IPS-18a (cell line): ENCODE measurements around the gene C1orf141.

Experiments used
- H3K27ac ChIP-seq: one replicate; pipeline ENCODE4 v1.5.1; 2013; ENCODE audit warnings: low read length
- H3K27me3 ChIP-seq: one replicate; pipeline ENCODE4 v1.6.1; 2013; ENCODE audit warnings: mild to moderate bottlenecking, low read length; ENCODE audit not compliant: control insufficient read depth, insufficient read depth
- H3K36me3 ChIP-seq: one replicate; pipeline ENCODE4 v1.6.1; 2013; ENCODE audit warnings: low read depth, low read length; ENCODE audit not compliant: control insufficient read depth
- H3K4me1 ChIP-seq: one replicate; pipeline ENCODE4 v1.6.1; 2013; ENCODE audit warnings: low read depth, low read length; ENCODE audit not compliant: control insufficient read depth
- H3K4me3 ChIP-seq: one replicate; pipeline ENCODE4 v1.5.1; 2013; ENCODE audit warnings: low read length
- H3K9ac ChIP-seq: one replicate; pipeline ENCODE4 v1.6.1; 2013; ENCODE audit warnings: mild to moderate bottlenecking, low read length, moderate library complexity
- H3K9me3 ChIP-seq: one replicate; pipeline ENCODE4 v1.6.1; 2013; ENCODE audit warnings: low read depth, low read length; ENCODE audit not compliant: control insufficient read depth

Gene C1orf141

DNA sequence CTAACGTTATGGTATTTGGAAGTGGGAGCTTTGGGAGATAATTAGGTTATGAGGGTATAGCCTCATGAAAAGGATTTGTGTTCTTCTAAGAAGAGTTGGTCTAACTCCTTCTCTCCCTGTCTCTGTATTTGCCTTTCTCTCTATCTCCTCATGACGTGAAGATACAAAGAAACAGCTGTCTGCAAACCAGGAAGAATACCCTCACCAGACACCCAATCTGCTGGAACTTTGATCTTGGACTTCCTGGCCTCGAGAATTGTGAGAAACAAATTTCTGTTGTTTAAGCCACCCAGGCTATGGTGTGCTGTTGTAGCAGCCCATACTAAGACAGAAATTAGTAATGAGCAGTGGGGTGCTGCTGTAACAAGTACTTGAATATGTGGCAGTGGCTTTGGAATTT is 16.1 kb downstream of the C1orf141 start:
- no peak overlapping the region for H3K4me3 ChIP-seq
- H3K4me1 ChIP-seq, result no peaks in the 10 kb centered on the region
- no peaks in the 10 kb centered on the region for H3K27me3 ChIP-seq
- no peaks in the 10 kb centered on the region for H3K36me3 ChIP-seq
- no peak overlapping the region for H3K27ac ChIP-seq
- no peaks in the 10 kb centered on the region for H3K9me3 ChIP-seq
- H3K9ac ChIP-seq, result no peak overlapping the region

DNA sequence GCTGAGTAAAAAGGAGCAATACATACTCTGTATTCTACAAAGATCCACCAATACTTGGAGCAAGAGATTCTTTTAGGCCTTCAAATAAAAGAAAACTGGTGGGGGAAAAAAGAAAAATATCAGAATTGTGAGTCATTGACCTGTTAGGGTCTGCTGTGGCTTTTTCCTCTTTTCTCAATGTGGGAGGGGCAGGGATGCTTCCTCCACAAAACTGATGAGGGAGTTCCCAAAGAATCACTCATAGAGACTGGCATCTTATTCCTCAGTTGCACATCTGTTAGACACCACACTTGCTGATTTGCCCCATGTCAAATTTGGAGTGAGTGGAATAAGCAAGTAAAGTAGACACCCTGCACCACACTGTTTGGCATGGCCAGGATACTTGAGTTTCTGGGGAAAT is 16.6 kb downstream of the C1orf141 start:
- Histone ChIP-seq H3K9me3 (no peaks in the 10 kb centered on the region), H3K27me3 (no peaks in the 10 kb centered on the region), H3K9ac (no peak overlapping the region), H3K4me3 (no peak overlapping the region), H3K27ac (no peak overlapping the region), H3K36me3 (no peaks in the 10 kb centered on the region), H3K4me1 (no peaks in the 10 kb centered on the region)

DNA sequence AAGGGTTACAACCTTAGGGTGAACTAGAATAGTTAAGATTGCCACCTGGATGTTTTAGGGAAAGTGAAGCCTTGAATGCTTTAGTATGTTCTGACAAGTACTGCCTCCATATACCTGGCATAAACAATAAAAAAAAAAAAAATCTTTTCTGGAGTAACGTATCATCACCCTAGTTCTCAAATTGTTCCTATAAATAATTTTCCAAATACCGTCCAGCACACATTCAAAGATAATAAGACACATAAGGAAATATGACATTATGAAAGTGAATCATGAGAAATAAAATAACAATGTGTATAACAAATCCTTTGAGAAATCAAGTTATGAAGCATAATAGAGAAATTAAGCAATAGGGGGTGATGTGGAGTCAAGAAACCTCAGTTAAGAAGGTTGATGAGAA is 20.6 kb downstream of the C1orf141 start:
- no peaks in the 10 kb centered on the region for H3K36me3 ChIP-seq
- H3K27me3 ChIP-seq, result no peaks in the 10 kb centered on the region
- H3K4me3 ChIP-seq, result no peak overlapping the region
- H3K9me3 ChIP-seq, result no peaks in the 10 kb centered on the region
- no peak overlapping the region for H3K9ac ChIP-seq
- no peaks in the 10 kb centered on the region for H3K4me1 ChIP-seq
- no peak overlapping the region for H3K27ac ChIP-seq

DNA sequence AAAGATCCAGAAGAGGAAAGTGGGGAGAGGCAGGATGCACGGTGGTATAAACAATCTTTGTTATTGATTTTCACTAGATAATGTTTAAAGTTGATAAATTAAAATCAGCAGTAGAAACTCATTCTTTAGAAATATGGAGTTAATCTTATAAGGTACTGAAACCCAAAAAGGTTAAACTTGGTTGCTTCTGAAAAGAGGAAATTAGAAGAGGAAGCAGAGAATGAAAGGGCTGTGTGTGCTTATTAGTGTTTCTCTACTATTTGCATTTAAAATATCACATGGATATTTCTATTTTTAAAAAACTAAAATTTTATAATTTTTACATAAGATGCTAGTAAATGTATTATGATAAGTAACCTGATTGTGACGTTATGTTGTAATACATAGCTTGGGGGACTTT is 24.4 kb downstream of the C1orf141 start:
- Histone ChIP-seq H3K9me3 (no peaks in the 10 kb centered on the region), H3K27ac (no peak overlapping the region), H3K36me3 (no peaks in the 10 kb centered on the region), H3K4me3 (no peak overlapping the region), H3K9ac (no peak overlapping the region), H3K27me3 (no peaks in the 10 kb centered on the region), H3K4me1 (no peaks in the 10 kb centered on the region)

DNA sequence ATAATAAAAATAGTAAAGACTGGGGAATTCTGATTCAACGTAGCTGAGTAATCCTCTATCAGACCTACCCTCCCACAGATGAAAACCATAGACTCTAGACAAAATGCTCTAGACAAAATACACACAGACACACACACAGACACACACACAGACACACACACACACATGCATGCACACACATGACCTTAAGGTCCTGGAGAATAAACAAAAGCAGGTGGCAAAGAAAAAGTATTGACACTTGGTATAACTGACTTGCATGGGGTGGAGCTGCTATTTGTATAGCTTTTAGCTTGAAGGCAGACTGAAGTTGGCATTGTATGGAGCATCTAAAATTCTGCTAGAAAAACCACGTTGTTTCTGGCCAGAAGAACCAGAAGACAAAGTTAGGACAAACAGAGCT is 29.3 kb downstream of the C1orf141 start:
- no peaks in the 10 kb centered on the region for H3K36me3 ChIP-seq
- H3K27ac ChIP-seq, result no peak overlapping the region
- no peaks in the 10 kb centered on the region for H3K4me1 ChIP-seq
- H3K9me3 ChIP-seq, result no peaks in the 10 kb centered on the region
- H3K27me3 ChIP-seq, result no peaks in the 10 kb centered on the region
- no peak overlapping the region for H3K4me3 ChIP-seq
- no peak overlapping the region for H3K9ac ChIP-seq

DNA sequence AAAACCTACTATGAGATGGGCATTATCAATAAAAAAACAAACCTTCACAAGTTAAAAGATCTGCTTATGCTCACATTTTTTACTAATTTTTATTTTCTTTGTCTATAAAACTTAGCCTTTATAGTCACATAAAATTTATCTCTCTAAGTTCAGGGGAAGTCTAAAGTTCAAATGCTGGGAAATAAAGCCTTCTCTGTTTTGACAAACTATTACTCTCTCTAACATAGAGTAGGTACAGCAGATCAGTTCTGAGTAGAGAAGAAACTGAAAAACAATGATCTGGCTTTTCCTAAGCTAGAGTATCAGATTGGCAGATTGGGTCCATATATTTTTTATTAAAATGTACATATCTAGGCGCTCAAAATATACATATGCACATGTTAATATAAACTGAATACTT is 31.2 kb downstream of the C1orf141 start:
- H3K4me3 ChIP-seq, result no peak overlapping the region
- no peaks in the 10 kb centered on the region for H3K36me3 ChIP-seq
- no peaks in the 10 kb centered on the region for H3K4me1 ChIP-seq
- H3K9me3 ChIP-seq, result no peaks in the 10 kb centered on the region
- H3K9ac ChIP-seq, result no peak overlapping the region
- H3K27me3 ChIP-seq, result no peaks in the 10 kb centered on the region
- no peak overlapping the region for H3K27ac ChIP-seq

DNA sequence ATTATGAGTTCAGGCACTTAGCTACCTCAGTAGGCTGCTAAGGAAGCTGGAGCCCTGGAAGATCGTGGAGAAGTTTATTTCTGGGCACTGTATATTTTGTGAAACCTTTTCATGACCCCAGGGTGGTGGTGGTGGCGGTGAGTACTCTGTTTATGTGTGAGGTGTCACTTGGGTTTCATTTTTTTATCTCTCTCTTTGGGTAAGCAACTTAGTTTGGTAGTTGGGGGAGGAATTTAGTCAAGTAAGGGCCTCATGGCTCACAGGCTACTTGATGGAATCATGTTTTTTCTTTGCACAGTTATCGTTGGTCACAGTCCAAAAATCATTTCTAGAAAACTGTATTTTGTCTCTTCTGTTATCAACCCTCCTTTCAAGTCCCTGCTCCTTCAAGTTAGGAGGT is 33.9 kb downstream of the C1orf141 start:
- H3K27me3 ChIP-seq, result no peaks in the 10 kb centered on the region
- no peak overlapping the region for H3K9ac ChIP-seq
- no peaks in the 10 kb centered on the region for H3K36me3 ChIP-seq
- H3K4me1 ChIP-seq, result peaks cover 14% of the 10 kb centered on the region
- no peak overlapping the region for H3K4me3 ChIP-seq
- H3K27ac ChIP-seq, result no peak overlapping the region
- H3K9me3 ChIP-seq, result no peaks in the 10 kb centered on the region

DNA sequence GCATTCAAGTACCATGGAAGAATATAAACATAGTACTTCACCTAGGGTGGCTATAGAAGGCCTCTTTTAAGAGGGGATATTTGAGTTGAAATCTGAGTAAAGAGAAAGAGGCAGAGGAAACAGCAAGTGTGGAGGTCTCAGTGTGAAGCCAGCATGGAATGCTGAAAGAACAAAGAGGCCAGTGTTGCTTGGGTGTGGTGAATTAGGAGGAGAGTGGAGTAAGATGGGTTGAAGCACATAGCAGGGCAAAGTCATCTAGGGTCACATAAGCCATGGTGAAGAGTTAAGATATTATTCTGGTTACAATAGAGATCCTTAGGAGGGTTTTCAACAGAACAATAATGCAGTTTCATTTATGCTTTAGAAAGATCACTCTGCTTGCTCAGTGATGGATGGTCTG is 37.5 kb downstream of the C1orf141 start:
- Histone ChIP-seq H3K4me1 (peaks cover 14% of the 10 kb centered on the region), H3K27ac (no peak overlapping the region)

DNA sequence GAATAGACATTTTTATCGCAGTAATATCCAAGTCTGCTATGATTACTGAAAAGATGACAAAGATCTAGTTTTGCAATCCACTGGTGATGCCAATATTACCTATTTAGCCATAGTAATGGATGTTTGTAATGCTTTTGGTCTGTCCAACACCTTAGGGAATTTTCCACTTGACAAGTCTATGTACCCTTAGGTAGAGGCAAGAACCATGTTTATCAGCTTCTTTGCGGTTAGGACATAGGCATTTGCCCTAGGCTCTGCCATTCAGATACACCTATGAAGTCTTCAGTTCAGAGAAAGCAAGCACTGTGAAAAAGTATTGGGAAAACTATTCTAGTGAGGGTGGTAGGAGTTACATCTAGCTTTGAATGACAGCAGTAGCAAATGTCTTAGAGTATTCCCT is 40.6 kb downstream of the C1orf141 start:
- peaks cover 14% of the 10 kb centered on the region for H3K4me1 ChIP-seq

More for the DNA sequence above, 37.5 kb downstream of the C1orf141 start:
- Histone ChIP-seq H3K9ac (no peak overlapping the region), H3K36me3 (no peaks in the 10 kb centered on the region), H3K9me3 (no peaks in the 10 kb centered on the region), H3K4me3 (no peak overlapping the region), H3K27me3 (no peaks in the 10 kb centered on the region)

DNA sequence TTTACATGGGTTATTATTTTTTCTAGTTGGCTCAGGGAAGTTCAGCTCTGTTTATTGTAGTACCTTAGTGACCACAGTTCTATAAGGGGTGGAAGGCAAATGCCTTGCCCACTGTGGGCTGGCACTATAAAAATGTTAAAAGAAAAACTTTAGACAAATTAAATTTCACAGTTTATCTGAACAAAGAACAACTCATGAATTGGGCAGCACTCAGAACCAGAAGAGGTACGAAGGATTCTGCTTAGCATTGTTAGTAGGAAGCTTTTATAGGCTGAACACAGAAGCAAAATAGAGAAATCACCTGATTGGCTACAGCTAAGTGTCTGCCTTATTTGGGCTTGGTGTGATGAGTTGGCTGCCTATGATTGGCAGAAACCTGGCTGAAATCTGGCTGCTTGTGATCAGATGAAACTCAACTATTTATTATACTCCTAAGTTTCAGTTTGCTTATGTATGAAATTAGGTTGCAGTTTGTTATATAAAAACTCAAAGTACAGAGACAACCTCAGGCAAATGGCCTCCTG is 45.0 kb downstream of the C1orf141 start:
- Histone ChIP-seq H3K4me1 (no peaks in the 10 kb centered on the region), H3K4me3 (no peak overlapping the region), H3K36me3 (no peaks in the 10 kb centered on the region), H3K9ac (no peak overlapping the region), H3K27ac (no peak overlapping the region), H3K9me3 (no peaks in the 10 kb centered on the region), H3K27me3 (no peaks in the 10 kb centered on the region)

More for the DNA sequence above, 40.6 kb downstream of the C1orf141 start:
- Histone ChIP-seq H3K27ac (no peak overlapping the region), H3K9me3 (no peaks in the 10 kb centered on the region), H3K36me3 (no peaks in the 10 kb centered on the region), H3K9ac (no peak overlapping the region), H3K4me3 (no peak overlapping the region), H3K27me3 (no peaks in the 10 kb centered on the region)

DNA sequence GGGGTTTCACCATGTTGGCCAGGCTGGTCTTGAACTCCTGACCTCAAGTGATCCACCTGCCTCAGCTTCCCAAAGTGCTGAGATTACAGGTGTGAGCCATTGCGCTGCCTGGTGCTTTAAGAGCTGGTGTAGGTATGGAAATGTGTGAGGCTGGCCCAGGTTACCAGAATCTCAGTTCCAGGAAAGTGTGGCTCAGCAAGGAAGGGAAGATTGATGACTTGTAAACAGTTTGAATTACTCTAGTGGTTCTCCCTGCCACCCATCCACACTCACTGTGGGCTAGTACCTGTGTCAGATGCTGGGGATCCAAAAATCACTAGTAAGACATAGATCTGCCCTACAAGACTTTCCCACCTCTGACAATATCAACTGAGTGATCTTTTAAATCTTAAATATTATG is 46.3 kb downstream of the C1orf141 start:
- Histone ChIP-seq H3K9ac (no peak overlapping the region), H3K27me3 (no peaks in the 10 kb centered on the region), H3K36me3 (no peaks in the 10 kb centered on the region), H3K27ac (no peak overlapping the region), H3K9me3 (no peaks in the 10 kb centered on the region), H3K4me1 (no peaks in the 10 kb centered on the region), H3K4me3 (no peak overlapping the region)

DNA sequence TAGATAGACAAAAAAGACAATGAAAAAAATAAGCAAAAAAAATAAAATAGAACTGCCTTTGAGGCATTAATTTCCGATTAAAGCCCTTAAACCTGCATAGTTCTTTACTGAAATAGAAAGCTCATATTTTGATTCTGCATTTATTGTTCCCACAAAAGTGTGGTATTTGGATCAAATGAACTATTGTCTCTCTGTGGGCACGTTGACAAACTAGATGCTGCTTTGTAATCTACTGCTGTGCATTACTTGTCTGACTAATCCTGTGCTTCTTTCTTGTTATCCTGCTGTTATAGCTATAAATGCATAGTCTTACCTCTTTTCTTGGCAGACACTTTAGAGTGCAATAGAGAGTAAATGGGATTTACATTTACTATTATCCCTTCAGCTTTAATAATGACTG is 49.4 kb downstream of the C1orf141 start:
- no peaks in the 10 kb centered on the region for H3K36me3 ChIP-seq
- H3K9ac ChIP-seq, result no peak overlapping the region
- no peaks in the 10 kb centered on the region for H3K27me3 ChIP-seq
- no peaks in the 10 kb centered on the region for H3K9me3 ChIP-seq
- H3K4me1 ChIP-seq, result no peaks in the 10 kb centered on the region
- no peak overlapping the region for H3K27ac ChIP-seq
- no peak overlapping the region for H3K4me3 ChIP-seq
